ENCODE measurements around the gene MRAP. TPM values are rescaled to one million over a fixed set of nuclear protein-coding genes. Genes with fewer than 3 reads are reported as not detected.

MRAP gene
- total and polyA plus RNA-seq, 2 donors (not counting 1 experiment from before 2014, with no cell fraction given) = not detected

DNA sequence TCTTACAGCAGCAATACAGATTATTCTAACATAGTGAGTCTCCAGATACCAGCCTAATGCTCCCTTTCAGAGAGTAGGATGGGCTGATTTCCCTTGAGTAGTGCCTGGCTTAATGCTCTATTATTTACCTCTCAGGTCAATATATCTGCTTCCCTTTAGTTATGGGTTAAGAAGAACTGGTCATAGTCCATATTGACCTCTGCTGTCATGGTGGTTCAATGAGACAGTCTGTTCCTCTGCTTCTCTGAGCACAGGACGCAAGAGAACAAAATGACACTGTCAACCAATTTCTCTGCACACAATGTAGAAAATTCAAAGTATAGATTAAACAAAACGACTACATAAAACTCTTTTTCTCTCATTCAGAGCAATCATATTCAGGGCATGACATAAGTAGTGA is 2.9 kb downstream of the MRAP start:
- CTCF ChIA-PET = no interaction called here
- WGBS (ENCODE audit: insufficient coverage) = no CpG with 5 or more reads among the region's 2 CpGs
- H4K20me1 ChIP-seq (ENCODE audit: control insufficient read depth, insufficient read depth, low read length, poor library complexity, severe bottlenecking) = no peaks in the 10 kb centered on the region
- H3K27ac ChIP-seq (ENCODE audit: low read length in 2 of 2) = no peak overlapping the region
- H3K27me3 ChIP-seq (replicated peaks in 1 of 4; ENCODE audit: control extremely low read depth in 1 of 4, control insufficient read depth in 3 of 4, insufficient read depth in 4 of 4, low read length in 3 of 4) = no peaks in the 10 kb centered on the region
- no peaks in the 10 kb centered on the region for H3K36me3 ChIP-seq (replicated peaks in 1 of 2; ENCODE audit: control extremely low read depth in 1 of 2, control insufficient read depth in 1 of 2, extremely low read depth in 1 of 2, insufficient read depth in 2 of 2, low read length in 1 of 2)
- no peak for ATAC-seq (ENCODE audit: low read depth)
- no peak overlapping the region for H3K27ac Mint-ChIP-seq
- TF ChIP-seq, protein P1, sequence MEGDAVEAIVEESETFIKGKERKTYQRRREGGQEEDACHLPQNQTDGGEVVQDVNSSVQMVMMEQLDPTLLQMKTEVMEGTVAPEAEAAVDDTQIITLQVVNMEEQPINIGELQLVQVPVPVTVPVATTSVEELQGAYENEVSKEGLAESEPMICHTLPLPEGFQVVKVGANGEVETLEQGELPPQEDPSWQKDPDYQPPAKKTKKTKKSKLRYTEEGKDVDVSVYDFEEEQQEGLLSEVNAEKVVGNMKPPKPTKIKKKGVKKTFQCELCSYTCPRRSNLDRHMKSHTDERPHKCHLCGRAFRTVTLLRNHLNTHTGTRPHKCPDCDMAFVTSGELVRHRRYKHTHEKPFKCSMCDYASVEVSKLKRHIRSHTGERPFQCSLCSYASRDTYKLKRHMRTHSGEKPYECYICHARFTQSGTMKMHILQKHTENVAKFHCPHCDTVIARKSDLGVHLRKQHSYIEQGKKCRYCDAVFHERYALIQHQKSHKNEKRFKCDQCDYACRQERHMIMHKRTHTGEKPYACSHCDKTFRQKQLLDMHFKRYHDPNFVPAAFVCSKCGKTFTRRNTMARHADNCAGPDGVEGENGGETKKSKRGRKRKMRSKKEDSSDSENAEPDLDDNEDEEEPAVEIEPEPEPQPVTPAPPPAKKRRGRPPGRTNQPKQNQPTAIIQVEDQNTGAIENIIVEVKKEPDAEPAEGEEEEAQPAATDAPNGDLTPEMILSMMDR (IDR thresholded peaks at IDR 0.05) = no peak
- no peak for TF ChIP-seq EZH2 (IDR thresholded peaks at IDR 0.05; ENCODE audit: borderline replicate concordance, insufficient read depth, low read depth, low read length, poor library complexity, severe bottlenecking)
- H3K9me3 Mint-ChIP-seq (ENCODE audit: insufficient read depth) = no peaks in the 10 kb centered on the region
- no peak overlapping the region for H3K4me2 ChIP-seq (replicated peaks; ENCODE audit: low read depth, low read length, poor library complexity, severe bottlenecking)
- H3K4me3 Mint-ChIP-seq = no peak overlapping the region
- H3K4me1 Mint-ChIP-seq = no peaks in the 10 kb centered on the region
- intact Hi-C loops (cut with micrococcal nuclease) = no loop called here
- no peak overlapping the region for H3K9ac ChIP-seq (ENCODE audit: low read length)
- POLR2A ChIA-PET = no interaction called here
- no peak overlapping the region for H2AFZ ChIP-seq (ENCODE audit: insufficient read depth, low read depth, low read length, poor library complexity, severe bottlenecking)
- no peak for DNase-seq
- H3K9me3 ChIP-seq (ENCODE audit: control extremely low read depth in 1 of 3, control insufficient read depth in 2 of 3, insufficient read depth in 1 of 3, low read length in 2 of 3) = no peaks in the 10 kb centered on the region
- H3K4me3 ChIP-seq (ENCODE audit: control extremely low read depth in 1 of 5, extremely low read depth in 1 of 5, insufficient read depth in 1 of 5, low read depth in 2 of 5, low read length in 4 of 5) = no peak overlapping the region
- H3K4me1 ChIP-seq (ENCODE audit: control insufficient read depth in 2 of 2, insufficient read depth in 2 of 2, low read length in 2 of 2) = no peaks in the 10 kb centered on the region
- no peaks in the 10 kb centered on the region for H3K79me2 ChIP-seq (ENCODE audit: control insufficient read depth, insufficient read depth, low read length)
- no peaks in the 10 kb centered on the region for H3K27me3 Mint-ChIP-seq

DNA sequence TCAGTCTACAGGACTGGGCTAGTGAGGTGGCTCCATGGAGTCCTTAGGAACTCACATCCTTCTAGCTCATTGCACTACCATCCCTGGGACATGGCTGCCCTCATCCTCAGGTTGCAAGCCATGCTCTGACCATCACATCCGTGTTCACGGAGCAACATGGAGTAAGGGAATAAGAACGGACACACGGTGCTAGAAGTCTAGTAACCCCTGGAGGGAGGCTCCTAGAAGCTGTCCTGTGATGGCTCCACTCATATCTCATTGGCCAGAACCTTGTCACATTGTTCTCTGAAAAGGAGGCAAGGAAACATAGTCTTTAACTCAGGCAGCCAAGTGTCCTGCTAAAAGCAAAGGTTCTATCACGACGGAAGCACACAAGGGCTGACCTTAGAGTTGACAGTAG is 3.9 kb downstream of the MRAP start:
- H3K9ac ChIP-seq (ENCODE audit: low read length) = no peak overlapping the region
- Mint-ChIP-seq H3K9me3 (ENCODE audit: insufficient read depth) (no peaks in the 10 kb centered on the region), H3K4me1 (no peaks in the 10 kb centered on the region), H3K27ac (no peak overlapping the region), H3K4me3 (no peak overlapping the region), H3K27me3 (no peaks in the 10 kb centered on the region)
- H2AFZ ChIP-seq (ENCODE audit: insufficient read depth, low read depth, low read length, poor library complexity, severe bottlenecking) = no peak overlapping the region
- CTCF ChIA-PET = no interaction called here
- ATAC-seq (ENCODE audit: low read depth) (no peak), DNase-seq (no peak)
- H3K36me3 ChIP-seq (replicated peaks in 1 of 2; ENCODE audit: control extremely low read depth in 1 of 2, control insufficient read depth in 1 of 2, extremely low read depth in 1 of 2, insufficient read depth in 2 of 2, low read length in 1 of 2) = peaks cover 0 to 2% of the 10 kb centered on the region in 2 experiments
- no peak for TF ChIP-seq EZH2 (IDR thresholded peaks at IDR 0.05; ENCODE audit: borderline replicate concordance, insufficient read depth, low read depth, low read length, poor library complexity, severe bottlenecking)
- TF ChIP-seq, protein P1 (IDR thresholded peaks at IDR 0.05) = no peak
- H3K79me2 ChIP-seq (ENCODE audit: control insufficient read depth, insufficient read depth, low read length) = no peaks in the 10 kb centered on the region
- WGBS (ENCODE audit: insufficient coverage) = 100% methylated on average over 4 of the region's 6 CpGs
- H4K20me1 ChIP-seq (ENCODE audit: control insufficient read depth, insufficient read depth, low read length, poor library complexity, severe bottlenecking) = no peaks in the 10 kb centered on the region
- no peaks in the 10 kb centered on the region for H3K4me1 ChIP-seq (ENCODE audit: control insufficient read depth in 2 of 2, insufficient read depth in 2 of 2, low read length in 2 of 2)
- H3K9me3 ChIP-seq (ENCODE audit: control extremely low read depth in 1 of 3, control insufficient read depth in 2 of 3, insufficient read depth in 1 of 3, low read length in 2 of 3) = no peaks in the 10 kb centered on the region
- H3K27me3 ChIP-seq (replicated peaks in 1 of 4; ENCODE audit: control extremely low read depth in 1 of 4, control insufficient read depth in 3 of 4, insufficient read depth in 4 of 4, low read length in 3 of 4) = no peaks in the 10 kb centered on the region
- H3K27ac ChIP-seq (ENCODE audit: low read length in 2 of 2) = no peak overlapping the region
- POLR2A ChIA-PET = no interaction called here
- no peak overlapping the region for H3K4me2 ChIP-seq (replicated peaks; ENCODE audit: low read depth, low read length, poor library complexity, severe bottlenecking)
- no peak overlapping the region for H3K4me3 ChIP-seq (ENCODE audit: control extremely low read depth in 1 of 5, extremely low read depth in 1 of 5, insufficient read depth in 1 of 5, low read depth in 2 of 5, low read length in 4 of 5)
- intact Hi-C loops (cut with micrococcal nuclease) = no loop called here

Measured in B cell (primary cell).